GM13977 (cell line): Measurements from ENCODE around the gene GLIS2.

Experiments
- DNase-seq: peaks from one replicate; pipeline ENCODE4 v3.0.0; 2012; ENCODE audit warnings: low spot score
- in situ Hi-C: fragments of 300-500 bp; cut with MboI; formaldehyde crosslinking; loops from one replicate; pipeline ENCODE4 v1.12.0; 2022; ENCODE audit warnings: low sequenced_read_pairs, low pct_unique_long_range_greater_than_20kb, mixed read lengths, inconsistent platforms; ENCODE audit not compliant: unreplicated experiment
- TF ChIP-seq, protein P1 (sequence below): IDR thresholded peaks from 2 replicates; pipeline ENCODE4 v1.5.1; 2012; ENCODE audit warnings: mild to moderate bottlenecking, control low read depth; ENCODE audit not compliant: insufficient read depth; ENCODE audit errors: extremely low read depth, missing control alignments

Gene GLIS2

DNA sequence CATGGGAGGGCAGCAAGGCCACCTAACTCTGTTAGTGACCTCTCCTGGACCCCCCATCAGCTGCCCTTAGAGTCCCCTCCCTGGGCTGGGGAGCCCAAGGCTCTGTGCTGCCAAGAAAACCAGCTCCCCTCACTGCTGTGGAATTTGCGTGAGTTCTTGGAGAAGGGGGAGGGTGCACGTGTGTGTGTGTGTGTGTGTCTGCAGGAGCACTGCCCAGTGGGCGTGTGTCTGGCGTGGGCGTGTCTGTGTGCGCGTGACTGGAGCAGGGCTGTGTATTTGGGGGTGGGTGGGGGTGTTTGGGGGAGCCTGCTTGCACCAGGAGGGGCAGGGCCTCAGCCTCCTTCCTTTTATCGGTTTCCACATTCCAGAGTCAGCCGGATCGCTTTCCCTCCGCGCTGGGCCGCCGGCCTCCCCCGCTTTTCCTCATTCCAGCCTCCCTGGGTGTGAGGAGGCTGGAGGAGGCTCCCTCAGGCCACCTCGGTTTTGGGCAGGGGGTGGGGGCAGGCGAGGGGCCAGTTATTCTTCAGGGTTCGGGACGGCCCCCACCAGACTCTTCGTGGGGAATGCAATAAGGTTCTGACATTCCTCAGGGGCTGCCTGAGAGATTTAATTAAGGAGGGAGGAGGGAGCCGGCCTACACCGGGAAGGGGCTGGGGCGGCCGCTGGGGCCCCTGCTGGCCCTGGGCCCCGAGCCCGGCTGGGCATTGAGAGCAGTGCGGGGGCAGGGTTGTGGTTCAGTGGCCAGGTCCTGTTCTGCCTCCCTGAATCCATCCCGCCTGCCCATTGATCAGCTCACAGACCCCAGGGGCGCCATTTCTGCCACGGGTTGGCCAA is 58.3 kb downstream of the GLIS2 start:
- DNase-seq: no peak
- TF ChIP-seq, protein P1, sequence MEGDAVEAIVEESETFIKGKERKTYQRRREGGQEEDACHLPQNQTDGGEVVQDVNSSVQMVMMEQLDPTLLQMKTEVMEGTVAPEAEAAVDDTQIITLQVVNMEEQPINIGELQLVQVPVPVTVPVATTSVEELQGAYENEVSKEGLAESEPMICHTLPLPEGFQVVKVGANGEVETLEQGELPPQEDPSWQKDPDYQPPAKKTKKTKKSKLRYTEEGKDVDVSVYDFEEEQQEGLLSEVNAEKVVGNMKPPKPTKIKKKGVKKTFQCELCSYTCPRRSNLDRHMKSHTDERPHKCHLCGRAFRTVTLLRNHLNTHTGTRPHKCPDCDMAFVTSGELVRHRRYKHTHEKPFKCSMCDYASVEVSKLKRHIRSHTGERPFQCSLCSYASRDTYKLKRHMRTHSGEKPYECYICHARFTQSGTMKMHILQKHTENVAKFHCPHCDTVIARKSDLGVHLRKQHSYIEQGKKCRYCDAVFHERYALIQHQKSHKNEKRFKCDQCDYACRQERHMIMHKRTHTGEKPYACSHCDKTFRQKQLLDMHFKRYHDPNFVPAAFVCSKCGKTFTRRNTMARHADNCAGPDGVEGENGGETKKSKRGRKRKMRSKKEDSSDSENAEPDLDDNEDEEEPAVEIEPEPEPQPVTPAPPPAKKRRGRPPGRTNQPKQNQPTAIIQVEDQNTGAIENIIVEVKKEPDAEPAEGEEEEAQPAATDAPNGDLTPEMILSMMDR: no peak
- in situ Hi-C loops: no loop called here

DNA sequence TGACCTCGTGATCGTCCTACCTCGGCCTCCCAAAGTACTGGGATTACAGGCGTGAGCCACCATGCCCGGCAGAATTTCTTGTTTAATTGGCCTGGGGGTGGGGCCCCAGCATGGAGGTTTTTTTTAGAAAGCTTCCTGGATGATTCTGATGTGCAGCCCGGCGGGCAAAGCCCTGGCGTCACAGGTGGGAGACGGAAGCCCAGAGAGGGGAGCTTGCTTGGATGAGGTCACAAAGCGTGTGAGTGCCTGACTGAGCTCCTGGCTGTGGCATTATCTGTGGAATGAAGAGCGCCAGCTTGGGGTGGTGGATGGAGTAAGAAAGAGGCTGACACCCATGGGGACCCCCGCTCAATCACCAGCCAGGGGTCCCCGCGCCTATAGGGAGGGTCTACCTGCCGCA is 59.9 kb downstream of the GLIS2 start:
- in situ Hi-C loops: no loop called here
- DNase-seq: no peak
- TF ChIP-seq, protein P1: no peak

DNA sequence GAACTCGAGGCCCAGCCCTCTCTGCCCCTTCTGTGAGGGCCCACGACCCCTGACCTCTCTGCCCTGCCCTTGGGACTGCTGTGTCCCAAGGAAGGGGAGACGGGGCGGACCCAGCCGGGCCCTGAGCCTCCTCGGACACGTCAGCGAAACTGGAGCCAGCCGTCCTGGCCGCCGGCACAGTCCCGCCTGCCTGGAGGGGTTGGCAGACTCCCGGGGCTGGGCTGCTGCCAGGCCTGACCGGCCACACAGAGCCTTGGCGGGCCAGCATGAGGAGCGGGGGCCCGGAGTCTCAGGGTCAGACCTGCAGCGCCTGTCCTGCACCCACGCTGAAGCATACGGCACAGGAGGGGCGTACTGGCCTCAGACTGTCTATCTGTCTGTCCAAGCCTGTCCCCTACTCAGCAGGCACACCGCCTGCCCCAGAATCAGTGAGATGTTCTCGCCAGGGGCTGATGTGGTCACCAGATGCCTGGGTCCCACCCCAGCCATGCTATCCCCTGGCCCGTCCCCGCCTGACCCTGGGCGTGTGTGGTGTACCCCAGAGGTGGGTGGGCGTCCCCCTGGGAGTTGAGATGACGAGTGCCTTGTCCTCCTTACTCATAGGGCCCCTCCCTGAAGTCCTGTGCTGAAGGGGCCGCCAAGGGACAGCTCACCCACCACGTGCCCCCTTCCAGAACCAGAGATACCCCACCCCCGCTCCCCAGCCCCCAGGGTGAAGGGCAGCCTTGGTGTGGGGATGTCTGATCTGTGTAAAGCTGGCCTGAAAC is 60.4 kb downstream of the GLIS2 start:
- in situ Hi-C loops: no loop called here
- no peak for DNase-seq
- TF ChIP-seq, protein P1: no peak

DNA sequence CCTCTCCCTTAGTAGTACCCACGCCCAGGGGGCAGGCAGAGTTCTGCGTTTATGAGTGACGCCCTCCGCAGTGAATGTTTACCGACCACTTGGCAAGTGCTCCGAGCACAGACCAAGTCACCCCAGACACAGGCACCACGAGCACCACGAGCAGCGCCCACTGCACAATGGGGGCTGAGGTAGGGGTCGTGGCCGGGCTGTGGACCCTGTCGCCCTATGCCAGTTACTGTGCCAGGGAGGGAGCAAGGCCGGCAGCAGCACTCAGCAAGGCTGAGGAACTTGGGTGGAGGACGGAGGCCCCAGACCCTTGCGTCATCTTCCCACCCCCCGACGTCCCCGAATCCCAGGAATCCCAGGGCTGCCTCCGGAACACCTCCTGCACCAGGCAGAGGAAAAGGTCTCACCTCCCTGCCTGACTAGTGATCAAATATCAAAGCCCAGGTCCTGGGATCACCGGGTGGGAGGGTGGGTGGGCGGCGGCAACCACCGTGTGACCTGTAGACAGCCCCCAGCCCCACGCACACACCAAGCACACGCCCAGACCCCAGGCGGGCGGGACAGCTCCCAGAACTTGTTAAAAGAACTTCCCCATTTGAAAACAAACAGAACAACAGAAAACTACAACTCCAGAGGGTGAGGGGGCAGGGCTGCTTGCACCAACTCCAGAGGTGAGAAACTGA is 61.2 kb downstream of the GLIS2 start:
- TF ChIP-seq, protein P1: no peak
- in situ Hi-C loops: no loop called here
- DNase-seq: no peak

DNA sequence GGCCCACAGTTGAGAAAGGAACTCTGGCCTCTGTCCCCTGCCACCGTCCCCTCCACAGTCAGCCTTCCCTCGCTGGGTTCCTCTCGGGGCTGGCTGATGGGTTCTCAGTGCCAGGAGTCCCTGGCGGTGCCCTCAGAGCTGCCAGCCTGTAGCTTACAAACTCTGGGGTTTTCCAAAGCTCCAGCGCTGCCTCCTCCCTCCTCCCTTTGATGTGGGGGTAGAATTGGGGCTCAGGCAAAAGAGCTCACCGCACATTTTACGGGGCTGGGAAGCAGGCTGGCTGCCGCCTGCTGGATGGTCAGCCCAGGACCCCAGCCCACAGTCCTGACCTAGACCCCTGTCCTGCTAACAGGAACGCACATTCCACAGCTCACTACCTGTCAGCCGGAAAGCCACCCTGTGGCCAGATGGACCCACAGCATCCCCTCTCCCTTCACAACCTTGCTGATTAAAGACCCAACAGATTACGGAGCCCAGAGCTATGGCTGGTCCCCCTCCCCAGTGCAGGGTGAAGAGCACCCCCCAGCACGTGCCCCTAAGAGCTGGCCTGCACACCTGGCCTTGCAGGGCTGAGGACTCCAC is 61.8 kb downstream of the GLIS2 start:
- DNase-seq: no peak
- in situ Hi-C loops: no loop called here
- TF ChIP-seq, protein P1: no peak

DNA sequence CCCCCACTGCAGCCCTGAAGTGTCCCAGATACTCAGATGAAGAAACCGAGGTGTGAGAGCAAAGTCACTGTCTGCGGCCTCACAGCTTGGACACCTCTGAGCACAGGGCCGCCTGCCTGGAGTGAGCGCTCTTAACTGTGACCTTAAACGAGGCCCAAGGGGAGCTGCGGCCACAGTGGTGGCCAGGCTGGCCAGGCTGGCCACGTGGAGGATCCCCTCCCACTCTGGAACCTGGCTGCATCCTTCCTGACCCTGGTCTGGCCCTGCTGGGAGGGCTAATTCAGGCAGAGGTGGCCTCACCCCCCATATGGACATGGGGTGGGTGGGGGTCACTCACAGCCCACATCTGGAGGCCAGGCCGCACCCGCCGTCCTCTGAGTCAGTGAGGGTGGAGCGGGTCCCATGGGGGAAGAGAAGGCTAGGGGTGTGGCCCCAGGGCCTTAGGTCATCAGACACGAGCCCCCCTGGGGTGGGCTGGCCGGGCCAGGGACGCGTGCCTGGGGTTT is 62.3 kb downstream of the GLIS2 start:
- DNase-seq: no peak
- TF ChIP-seq, protein P1: no peak
- in situ Hi-C loops: no loop called here
